DMS79 (cell line): ENCODE data around the gene SYDE2.
"Not testable (repeated sequence)": the region's sequence is repeated elsewhere in the genome, so short reads cannot be mapped to it uniquely, and the experiment has no call there.

Experiments used
- DNase-seq: peaks from one replicate; lab custom pipeline; 2025; lab: John Stamatoyannopoulos, UW

Gene SYDE2, protein sequence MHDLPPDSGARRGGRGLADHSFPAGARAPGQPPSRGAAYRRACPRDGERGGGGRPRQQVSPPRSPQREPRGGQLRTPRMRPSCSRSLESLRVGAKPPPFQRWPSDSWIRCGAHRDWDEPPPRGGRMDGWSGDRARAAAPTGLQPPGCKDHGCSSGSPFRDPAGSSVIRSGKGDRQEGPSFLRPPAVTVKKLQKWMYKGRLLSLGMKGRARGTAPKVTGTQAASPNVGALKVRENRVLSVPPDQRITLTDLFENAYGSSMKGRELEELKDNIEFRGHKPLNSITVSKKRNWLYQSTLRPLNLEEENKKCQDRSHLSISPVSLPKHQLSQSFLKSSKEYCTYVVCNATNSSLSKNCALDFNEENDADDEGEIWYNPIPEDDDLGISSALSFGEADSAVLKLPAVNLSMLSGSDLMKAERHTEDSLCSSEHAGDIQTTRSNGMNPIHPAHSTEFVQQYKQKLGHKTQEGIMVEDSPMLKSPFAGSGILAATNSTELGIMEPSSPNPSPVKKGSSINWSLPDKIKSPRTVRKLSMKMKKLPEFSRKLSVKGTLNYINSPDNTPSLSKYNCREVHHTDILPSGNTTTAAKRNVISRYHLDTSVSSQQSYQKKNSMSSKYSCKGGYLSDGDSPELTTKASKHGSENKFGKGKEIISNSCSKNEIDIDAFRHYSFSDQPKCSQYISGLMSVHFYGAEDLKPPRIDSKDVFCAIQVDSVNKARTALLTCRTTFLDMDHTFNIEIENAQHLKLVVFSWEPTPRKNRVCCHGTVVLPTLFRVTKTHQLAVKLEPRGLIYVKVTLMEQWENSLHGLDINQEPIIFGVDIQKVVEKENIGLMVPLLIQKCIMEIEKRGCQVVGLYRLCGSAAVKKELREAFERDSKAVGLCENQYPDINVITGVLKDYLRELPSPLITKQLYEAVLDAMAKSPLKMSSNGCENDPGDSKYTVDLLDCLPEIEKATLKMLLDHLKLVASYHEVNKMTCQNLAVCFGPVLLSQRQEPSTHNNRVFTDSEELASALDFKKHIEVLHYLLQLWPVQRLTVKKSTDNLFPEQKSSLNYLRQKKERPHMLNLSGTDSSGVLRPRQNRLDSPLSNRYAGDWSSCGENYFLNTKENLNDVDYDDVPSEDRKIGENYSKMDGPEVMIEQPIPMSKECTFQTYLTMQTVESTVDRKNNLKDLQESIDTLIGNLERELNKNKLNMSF

DNA sequence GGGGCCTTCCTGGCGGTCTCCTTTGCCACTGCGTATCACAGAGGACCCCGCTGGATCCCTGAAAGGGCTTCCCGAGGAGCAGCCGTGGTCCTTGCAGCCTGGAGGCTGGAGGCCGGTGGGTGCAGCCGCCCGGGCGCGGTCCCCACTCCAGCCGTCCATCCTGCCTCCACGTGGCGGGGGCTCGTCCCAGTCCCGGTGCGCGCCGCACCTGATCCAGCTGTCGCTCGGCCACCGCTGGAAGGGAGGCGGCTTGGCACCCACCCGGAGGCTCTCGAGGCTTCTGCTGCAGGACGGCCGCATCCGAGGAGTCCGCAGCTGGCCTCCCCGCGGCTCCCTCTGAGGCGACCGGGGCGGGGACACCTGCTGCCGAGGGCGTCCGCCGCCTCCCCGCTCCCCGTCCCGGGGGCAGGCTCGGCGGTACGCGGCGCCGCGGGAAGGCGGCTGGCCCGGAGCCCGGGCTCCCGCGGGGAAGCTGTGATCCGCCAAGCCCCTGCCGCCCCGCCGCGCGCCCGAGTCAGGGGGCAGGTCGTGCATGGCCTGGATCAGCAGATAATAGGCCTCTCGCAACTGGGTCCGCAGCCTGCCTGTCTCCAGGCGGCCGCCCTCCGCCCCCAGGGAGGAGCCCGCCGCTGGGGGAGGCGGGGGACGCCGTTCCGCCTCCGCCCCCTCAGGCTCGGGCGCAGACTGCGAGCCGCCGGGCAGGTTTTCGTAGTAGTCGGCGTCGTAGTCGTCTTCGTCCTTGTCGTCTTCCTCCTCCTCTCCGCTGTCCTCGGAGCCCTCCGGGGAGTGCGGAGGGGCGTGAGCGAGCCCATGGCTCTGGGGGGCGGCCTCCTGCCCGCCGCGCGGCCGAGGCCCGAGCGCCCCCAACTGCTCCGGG is at the start of gene SYDE2:
Gene SYDE2, minus strand, starts transcription at position 554 of the 877 bp plus-strand sequence. Its CDS starts 20 bp downstream, at position 534.
- peak; percentile 55 for DNase-seq

GRCh38 chr1:85249042-85249441 is 48.2 kb upstream of the SYDE2 start:
- not testable (repeated sequence) for DNase-seq

- no peak for DNase-seq
Observed at GRCh38 chr1:85245891-85246290, 45.1 kb upstream of the SYDE2 start.

- DNase-seq, result no peak
Observed at GRCh38 chr1:85245456-85245855, 44.6 kb upstream of the SYDE2 start.

DNA sequence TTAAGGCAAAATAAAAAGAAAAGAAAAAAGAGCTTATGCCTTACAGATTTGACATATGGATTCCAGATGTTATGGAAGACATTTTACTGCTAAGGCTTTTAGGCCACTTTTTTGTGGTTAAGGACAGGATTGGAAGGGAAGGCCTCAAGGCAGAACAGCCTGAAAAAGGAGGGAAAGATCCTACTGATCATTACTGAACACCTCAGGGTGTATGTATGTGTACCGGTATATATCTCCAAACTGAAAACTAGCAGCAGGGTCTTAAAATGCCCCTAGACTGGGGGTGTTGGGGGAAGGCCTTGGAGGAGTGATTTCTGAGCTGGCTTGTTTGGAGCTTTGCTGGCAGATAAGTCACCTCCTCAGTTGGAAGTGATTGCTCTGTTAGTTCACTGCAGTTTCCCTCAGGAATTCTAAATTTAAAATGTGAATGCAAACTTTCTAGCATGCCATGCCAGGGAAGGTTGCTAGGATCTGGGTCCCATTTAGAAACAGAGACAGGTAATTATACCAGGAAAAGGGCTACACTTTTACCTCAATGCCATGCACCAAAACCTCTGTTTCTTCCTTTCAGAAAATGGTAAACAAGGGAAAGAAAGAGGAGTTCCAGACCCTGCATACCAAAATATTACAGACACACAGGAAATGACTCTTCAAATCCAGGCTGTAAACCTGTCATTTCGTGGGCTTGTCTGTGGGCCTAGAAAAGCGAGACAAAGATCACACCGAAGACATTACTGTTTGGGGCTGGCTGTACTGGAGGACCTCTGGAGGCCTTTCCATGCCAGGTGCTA is 43.6 kb upstream of the SYDE2 start:
- no peak for DNase-seq

- no peak for DNase-seq
Observed at GRCh38 chr1:85243372-85243771, 42.6 kb upstream of the SYDE2 start.

- no peak for DNase-seq
Observed at GRCh38 chr1:85240643-85241042, 39.8 kb upstream of the SYDE2 start.

- peak; percentile 30 for DNase-seq
Observed at GRCh38 chr1:85240174-85240601, 39.4 kb upstream of the SYDE2 start.

GRCh38 chr1:85237613-85238012 is 36.8 kb upstream of the SYDE2 start:
- no peak for DNase-seq

DNA sequence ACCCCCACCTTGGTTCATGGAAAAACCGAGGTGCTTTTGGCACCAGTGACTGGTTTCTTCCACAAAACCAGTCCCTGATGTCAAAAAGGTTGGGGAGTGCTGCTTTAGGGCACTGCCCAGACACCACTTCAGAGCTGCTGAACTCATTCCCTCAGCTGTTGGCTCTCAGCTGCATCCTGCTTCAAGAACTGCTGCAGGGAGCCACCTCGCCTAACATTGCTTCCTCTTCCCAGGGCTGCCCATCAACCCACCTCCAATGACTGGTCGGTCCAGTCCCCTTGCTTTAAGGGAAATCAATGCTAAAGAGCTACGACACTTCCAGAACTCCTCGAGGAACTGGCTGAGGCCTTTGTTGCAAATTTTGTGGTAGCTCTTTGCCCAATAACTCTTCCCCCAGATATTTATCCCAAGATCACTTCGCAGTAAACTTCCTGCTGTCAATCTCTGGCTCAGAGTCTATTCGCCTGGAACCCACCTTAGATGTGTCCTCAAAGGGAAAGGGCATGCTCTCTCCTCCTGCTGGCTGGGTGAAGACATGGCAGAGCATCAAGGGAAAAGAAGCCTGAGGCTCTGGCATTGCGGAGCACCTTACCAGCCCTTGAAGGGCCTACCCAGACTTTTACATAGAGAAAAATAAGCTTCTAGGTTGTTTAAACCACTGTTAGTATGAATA is 29.6 kb upstream of the SYDE2 start:
- DNase-seq, result no peak

DNA sequence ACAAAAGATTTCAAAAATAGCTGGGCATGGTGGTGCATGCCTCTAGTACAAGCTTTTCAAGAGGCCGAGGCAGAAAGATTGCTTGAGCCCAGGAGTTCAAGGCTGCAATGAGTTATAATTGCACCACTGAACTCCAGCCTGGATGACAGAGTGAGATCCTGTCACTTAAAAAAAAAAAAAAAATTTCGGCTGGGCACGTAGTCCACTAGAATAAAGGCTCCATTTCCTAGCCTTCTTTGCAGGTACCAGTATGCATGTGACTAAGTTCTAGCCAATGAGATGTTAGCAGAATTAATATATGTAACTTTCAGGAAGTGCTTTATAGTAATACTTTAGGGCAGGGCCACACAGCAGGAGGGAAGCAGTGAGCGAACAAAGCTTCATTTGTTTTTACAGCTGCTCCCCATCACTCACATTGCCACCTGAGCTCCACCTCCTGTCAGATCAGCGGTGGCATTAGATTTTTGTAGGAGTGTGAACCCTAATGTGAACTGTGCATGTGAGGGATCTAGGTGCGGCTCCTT is 28.8 kb upstream of the SYDE2 start:
- DNase-seq, result peak; percentile 23

GRCh38 chr1:85228972-85229371 is 28.2 kb upstream of the SYDE2 start:
- DNase-seq, result no peak

DNA sequence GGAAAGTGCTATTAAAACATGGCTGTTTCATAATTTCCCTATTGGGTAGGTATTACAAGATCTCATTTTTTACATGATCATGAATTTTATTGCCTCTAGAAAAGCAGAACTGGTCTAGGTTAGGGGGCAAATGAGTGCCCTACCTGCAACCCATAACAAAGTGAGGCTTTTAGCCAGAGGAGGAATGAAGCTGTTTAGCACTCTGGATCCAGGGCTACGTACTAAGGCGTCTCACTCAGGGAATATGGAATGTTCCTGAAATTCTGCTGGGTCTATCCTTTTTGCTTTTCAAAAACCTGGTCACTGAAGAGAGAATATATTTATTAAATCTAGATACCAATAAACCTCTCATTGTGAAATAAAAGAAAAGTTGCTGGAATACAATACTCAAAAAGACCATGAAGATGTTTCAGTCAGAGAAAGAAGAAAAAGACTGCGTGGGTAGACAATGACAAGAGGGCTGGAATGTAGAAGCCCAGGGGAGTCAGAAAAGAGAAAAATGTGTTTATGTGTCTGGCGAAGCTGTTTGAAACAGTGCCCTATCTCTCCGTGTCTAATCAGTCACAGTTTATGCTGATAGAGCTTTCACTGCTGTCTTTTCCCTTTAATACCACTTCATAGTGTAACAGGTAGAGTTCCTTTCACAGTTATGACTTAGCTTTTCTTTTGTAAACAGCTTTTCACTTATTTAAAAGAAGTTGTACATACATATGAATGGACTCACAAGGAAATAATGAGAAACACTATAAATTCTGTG is 25.0 kb upstream of the SYDE2 start:
- DNase-seq, result peak; percentile 39

- peak; percentile 97 for DNase-seq
Observed at GRCh38 chr1:85224734-85225623, 24.2 kb upstream of the SYDE2 start.

- DNase-seq, result no peak
Observed at GRCh38 chr1:85224295-85224694, 23.5 kb upstream of the SYDE2 start.

GRCh38 chr1:85223334-85223733 is 22.5 kb upstream of the SYDE2 start:
- no peak for DNase-seq

DNA sequence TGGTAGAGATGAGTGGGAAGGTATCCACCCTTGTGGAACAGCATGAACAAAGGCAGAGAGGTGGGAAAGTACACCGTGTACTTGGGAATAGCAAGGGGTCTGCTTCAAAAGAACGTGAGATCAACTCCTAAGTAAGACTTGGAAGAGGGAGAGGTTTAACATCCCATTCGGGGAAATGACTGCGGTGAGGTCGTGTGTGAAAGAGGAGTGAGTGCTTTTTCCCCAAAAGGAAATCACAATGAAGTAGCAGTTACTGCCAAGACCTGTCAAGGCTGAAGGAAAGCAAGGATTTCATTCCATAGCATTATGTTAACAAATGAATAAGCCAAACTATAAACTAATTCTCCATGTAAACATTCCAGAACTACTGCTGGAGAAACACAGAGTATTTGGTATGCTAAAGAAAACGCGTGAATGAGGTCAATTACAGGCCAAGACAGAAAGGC is 20.0 kb upstream of the SYDE2 start:
- DNase-seq, result no peak
